Keratinocyte (primary cell): ENCODE data around the gene ADRM1. TPM values are rescaled to one million over a fixed set of nuclear protein-coding genes. Genes with fewer than 3 reads are reported as not detected.

Experiments used
- DNase-seq: peaks from one replicate; pipeline ENCODE4 v3.0.0-alpha.2; 2011; ENCODE audit warnings: low read depth, missing footprints, low spot score
- FAIRE-seq: peaks from 2 replicates; lab custom pipeline; 2011; peaks lifted over from hg19 to GRCh38; lab: Jason Lieb, UNC
- H2AFZ ChIP-seq: 2 replicates; pipeline ENCODE4 v1.6.0; 2012; ENCODE audit warnings: low read length, control low read depth, inconsistent platforms; ENCODE audit not compliant: control insufficient read depth
- H3K27ac ChIP-seq: 2 replicates; pipeline ENCODE4 v1.5.1; 2011; ENCODE audit warnings: low read length; ENCODE audit not compliant: control insufficient read depth, insufficient read depth
- H3K27me3 ChIP-seq: 3 replicates; pipeline ENCODE4 v1.6.0; 2011; ENCODE audit warnings: low read length; ENCODE audit not compliant: control insufficient read depth, insufficient read depth; ENCODE audit errors: extremely low read depth
- H3K36me3 ChIP-seq, 2 experiments: 2 replicates in 1 of 2; 3 replicates in 1 of 2; pipeline ENCODE4 v1.5.1; 2011; ENCODE audit warnings: low read length in 2 of 2, mild to moderate bottlenecking in 1 of 2; ENCODE audit not compliant: control insufficient read depth in 2 of 2, insufficient read depth in 2 of 2; ENCODE audit errors: extremely low read depth in 1 of 2
- H3K4me1 ChIP-seq: 3 replicates; pipeline ENCODE4 v1.5.1; 2011; ENCODE audit warnings: low read length; ENCODE audit not compliant: control insufficient read depth, insufficient read depth; ENCODE audit errors: extremely low read depth
- H3K4me2 ChIP-seq: 3 replicates; pipeline ENCODE4 v1.6.0; 2011; ENCODE audit warnings: low read depth, low read length; ENCODE audit not compliant: control insufficient read depth, insufficient read depth; ENCODE audit errors: extremely low read depth
- H3K4me3 ChIP-seq, 3 experiments: fragments of 200-600 bp in 1 of 3; sonication (generic) in 1 of 3; 2 replicates in 2 of 3; 3 replicates in 1 of 3; pipeline ENCODE4 v1.5.1; 2011 to 2016; ENCODE audit warnings: low read length in 3 of 3, mild to moderate bottlenecking in 3 of 3, control low read depth in 2 of 3, inconsistent platforms in 1 of 3, low read depth in 1 of 3, mixed read lengths in 1 of 3, mixed run types in 1 of 3, moderate library complexity in 1 of 3; ENCODE audit not compliant: control insufficient read depth in 2 of 3, insufficient read depth in 2 of 3; ENCODE audit errors: extremely low read depth in 1 of 3
- H3K79me2 ChIP-seq: 2 replicates; pipeline ENCODE4 v1.6.0; 2012; ENCODE audit warnings: low read length; ENCODE audit not compliant: control insufficient read depth, insufficient read depth
- H3K9ac ChIP-seq: 3 replicates; pipeline ENCODE4 v1.6.0; 2011; ENCODE audit warnings: low read length; ENCODE audit not compliant: control insufficient read depth, insufficient read depth; ENCODE audit errors: extremely low read depth
- H3K9me1 ChIP-seq: 3 replicates; pipeline ENCODE4 v1.6.0; 2011; ENCODE audit warnings: low read length; ENCODE audit not compliant: control insufficient read depth, insufficient read depth; ENCODE audit errors: extremely low read depth
- H3K9me3 ChIP-seq: 2 replicates; pipeline ENCODE4 v1.5.1; 2012; ENCODE audit warnings: low read depth, low read length; ENCODE audit not compliant: control insufficient read depth
- H4K20me1 ChIP-seq: 3 replicates; pipeline ENCODE4 v1.6.0; 2011; ENCODE audit warnings: low read length; ENCODE audit not compliant: control insufficient read depth, insufficient read depth; ENCODE audit errors: extremely low read depth
- EZH2 ChIP-seq: IDR thresholded peaks from one replicate; pipeline ENCODE4 v1.6.1; 2012; ENCODE audit warnings: inconsistent platforms, mild to moderate bottlenecking, low read length, moderate library complexity
- dilution Hi-C: fragments of 300-500 bp; cut with MboI; formaldehyde crosslinking; loops from one replicate; pipeline ENCODE4 v1.7.0; 2020; ENCODE audit warnings: low sequenced_read_pairs; ENCODE audit not compliant: extremely low pct_ligation_motif_present
- polyA plus RNA-seq, 5 experiments: library from polyadenylated mRNA; depleted of rRNA in 3 of 5; stranded (reverse) in 3 of 5; stranded (forward) in 1 of 5; unstranded in 1 of 5; fragments of >200 nt; gene quantifications; 1 replicate in 1 of 5; 2 replicates in 3 of 5; 3 replicates in 1 of 5; pipeline versions ENCODE4 v1.2.1 to v1.2.3, GENCODE V29; 2011 to 2012; ENCODE audit warnings: missing spikeins in 2 of 5, low read depth in 1 of 5, low replicate concordance in 1 of 5
- TF ChIP-seq, protein P1 (sequence below), 3 experiments: IDR thresholded peaks in 1 of 3; conservative IDR thresholded peaks in 1 of 3; optimal IDR thresholded peaks in 1 of 3; 2 replicates in 2 of 3; 3 replicates in 1 of 3; pipeline versions ENCODE3 to v1.5.1; 2011; ENCODE audit warnings: low read length in 3 of 3, mild to moderate bottlenecking in 3 of 3, moderate library complexity in 2 of 3, control low read depth in 1 of 3, inconsistent platforms in 1 of 3; ENCODE audit not compliant: insufficient read depth in 2 of 3; ENCODE audit errors: extremely low read depth in 1 of 3

ADRM1 gene
- polyA plus RNA-seq, 1 donor (not counting 4 experiments of a cell fraction or from before 2014, with no cell fraction given) = 91.4 TPM

DNA sequence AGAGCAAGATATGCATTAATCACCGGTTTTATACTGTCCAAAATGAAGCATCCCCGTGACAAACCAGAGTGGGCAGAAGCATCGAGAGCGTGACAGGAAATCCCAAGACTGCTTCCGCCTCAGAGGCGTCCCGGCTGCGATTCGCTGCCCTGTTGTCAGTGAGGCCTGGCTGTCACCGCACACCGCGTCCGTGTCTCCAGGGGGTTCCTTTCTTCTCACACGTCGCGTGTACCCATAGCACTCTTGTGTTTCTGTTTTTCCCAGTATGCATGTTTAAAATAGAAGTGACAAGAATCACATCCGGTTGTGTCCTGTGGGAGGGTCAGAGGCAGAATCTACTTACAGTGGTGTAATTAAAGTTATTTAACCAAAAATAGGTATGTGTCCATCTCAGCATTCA lies 8.3 kb upstream of the ADRM1 start:
- H3K36me3 ChIP-seq = peaks cover 17 to 30% of the 10 kb centered on the region in 2 experiments
- DNase-seq = no peak
- no peak overlapping the region for H3K27ac ChIP-seq
- dilution Hi-C loops = no loop called here
- TF ChIP-seq EZH2 = no peak
- TF ChIP-seq, protein P1, sequence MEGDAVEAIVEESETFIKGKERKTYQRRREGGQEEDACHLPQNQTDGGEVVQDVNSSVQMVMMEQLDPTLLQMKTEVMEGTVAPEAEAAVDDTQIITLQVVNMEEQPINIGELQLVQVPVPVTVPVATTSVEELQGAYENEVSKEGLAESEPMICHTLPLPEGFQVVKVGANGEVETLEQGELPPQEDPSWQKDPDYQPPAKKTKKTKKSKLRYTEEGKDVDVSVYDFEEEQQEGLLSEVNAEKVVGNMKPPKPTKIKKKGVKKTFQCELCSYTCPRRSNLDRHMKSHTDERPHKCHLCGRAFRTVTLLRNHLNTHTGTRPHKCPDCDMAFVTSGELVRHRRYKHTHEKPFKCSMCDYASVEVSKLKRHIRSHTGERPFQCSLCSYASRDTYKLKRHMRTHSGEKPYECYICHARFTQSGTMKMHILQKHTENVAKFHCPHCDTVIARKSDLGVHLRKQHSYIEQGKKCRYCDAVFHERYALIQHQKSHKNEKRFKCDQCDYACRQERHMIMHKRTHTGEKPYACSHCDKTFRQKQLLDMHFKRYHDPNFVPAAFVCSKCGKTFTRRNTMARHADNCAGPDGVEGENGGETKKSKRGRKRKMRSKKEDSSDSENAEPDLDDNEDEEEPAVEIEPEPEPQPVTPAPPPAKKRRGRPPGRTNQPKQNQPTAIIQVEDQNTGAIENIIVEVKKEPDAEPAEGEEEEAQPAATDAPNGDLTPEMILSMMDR (optimal IDR thresholded peaks at IDR 0.05 in 1 of 3, IDR thresholded peaks at IDR 0.05 in 1 of 3, conservative IDR thresholded peaks at IDR 0.05 in 1 of 3; ENCODE audit: extremely low read depth in 1 of 3, insufficient read depth in 2 of 3, low read length in 3 of 3) = no peak
- H3K9me3 ChIP-seq = no peaks in the 10 kb centered on the region
- no peak for FAIRE-seq
- H4K20me1 ChIP-seq = peaks cover 4% of the 10 kb centered on the region
- H3K9me1 ChIP-seq = no peaks in the 10 kb centered on the region
- no peak overlapping the region for H2AFZ ChIP-seq
- no peaks in the 10 kb centered on the region for H3K79me2 ChIP-seq
- no peaks in the 10 kb centered on the region for H3K27me3 ChIP-seq
- H3K4me3 ChIP-seq = no peak overlapping the region
- no peak overlapping the region for H3K9ac ChIP-seq
- H3K4me2 ChIP-seq = no peak overlapping the region
- no peaks in the 10 kb centered on the region for H3K4me1 ChIP-seq

- Histone ChIP-seq H3K9me1 (no peaks in the 10 kb centered on the region), H4K20me1 (peaks cover 4% of the 10 kb centered on the region), H3K79me2 (no peaks in the 10 kb centered on the region), H2AFZ (no peak overlapping the region), H3K9ac (no peak overlapping the region), H3K9me3 (no peaks in the 10 kb centered on the region), H3K27ac (no peak overlapping the region), H3K4me2 (no peak overlapping the region), H3K4me3 (no peak overlapping the region), H3K27me3 (no peaks in the 10 kb centered on the region), H3K36me3 (peaks cover 12 to 27% of the 10 kb centered on the region in 2 experiments), H3K4me1 (no peaks in the 10 kb centered on the region)
- dilution Hi-C loops = no loop called here
- FAIRE-seq (no peak), DNase-seq (no peak)
- TF ChIP-seq, protein P1 (optimal IDR thresholded peaks at IDR 0.05 in 1 of 3, IDR thresholded peaks at IDR 0.05 in 1 of 3, conservative IDR thresholded peaks at IDR 0.05 in 1 of 3; ENCODE audit: extremely low read depth in 1 of 3, insufficient read depth in 2 of 3, low read length in 3 of 3) = no peak
- TF ChIP-seq EZH2 = no peak
These were observed 5.9 kb upstream of the ADRM1 start for GRCh38 chr20:62296724-62297448.
